ENCODE measurements around the gene PSMG4. TPM values are rescaled to one million over a fixed set of nuclear protein-coding genes. Genes with fewer than 3 reads are reported as not detected.

The PSMG4 gene
- polyA plus RNA-seq, 1 donor (not counting 4 experiments of a cell fraction or from before 2014, with no cell fraction given) = 16.3 TPM

- no peak overlapping the region for H3K4me3 ChIP-seq (ENCODE audit: control insufficient read depth in 2 of 3, extremely low read depth in 1 of 3, insufficient read depth in 2 of 3, low read depth in 1 of 3, low read length in 3 of 3)
- no peaks in the 10 kb centered on the region for H3K4me1 ChIP-seq (ENCODE audit: control insufficient read depth, extremely low read depth, insufficient read depth, low read length)
- H3K27me3 ChIP-seq (ENCODE audit: control insufficient read depth, extremely low read depth, insufficient read depth, low read length) = peaks cover 26% of the 10 kb centered on the region
- H3K4me2 ChIP-seq (ENCODE audit: control insufficient read depth, extremely low read depth, insufficient read depth, low read depth, low read length) = no peak overlapping the region
- H4K20me1 ChIP-seq (ENCODE audit: control insufficient read depth, extremely low read depth, insufficient read depth, low read length) = no peaks in the 10 kb centered on the region
- TF ChIP-seq, protein P1, sequence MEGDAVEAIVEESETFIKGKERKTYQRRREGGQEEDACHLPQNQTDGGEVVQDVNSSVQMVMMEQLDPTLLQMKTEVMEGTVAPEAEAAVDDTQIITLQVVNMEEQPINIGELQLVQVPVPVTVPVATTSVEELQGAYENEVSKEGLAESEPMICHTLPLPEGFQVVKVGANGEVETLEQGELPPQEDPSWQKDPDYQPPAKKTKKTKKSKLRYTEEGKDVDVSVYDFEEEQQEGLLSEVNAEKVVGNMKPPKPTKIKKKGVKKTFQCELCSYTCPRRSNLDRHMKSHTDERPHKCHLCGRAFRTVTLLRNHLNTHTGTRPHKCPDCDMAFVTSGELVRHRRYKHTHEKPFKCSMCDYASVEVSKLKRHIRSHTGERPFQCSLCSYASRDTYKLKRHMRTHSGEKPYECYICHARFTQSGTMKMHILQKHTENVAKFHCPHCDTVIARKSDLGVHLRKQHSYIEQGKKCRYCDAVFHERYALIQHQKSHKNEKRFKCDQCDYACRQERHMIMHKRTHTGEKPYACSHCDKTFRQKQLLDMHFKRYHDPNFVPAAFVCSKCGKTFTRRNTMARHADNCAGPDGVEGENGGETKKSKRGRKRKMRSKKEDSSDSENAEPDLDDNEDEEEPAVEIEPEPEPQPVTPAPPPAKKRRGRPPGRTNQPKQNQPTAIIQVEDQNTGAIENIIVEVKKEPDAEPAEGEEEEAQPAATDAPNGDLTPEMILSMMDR (optimal IDR thresholded peaks at IDR 0.05 in 1 of 3, IDR thresholded peaks at IDR 0.05 in 1 of 3, conservative IDR thresholded peaks at IDR 0.05 in 1 of 3; ENCODE audit: extremely low read depth in 1 of 3, insufficient read depth in 2 of 3, low read length in 3 of 3) = no peak
- no peak for TF ChIP-seq EZH2 (IDR thresholded peaks at IDR 0.05; ENCODE audit: low read length)
- no peak for FAIRE-seq
- H3K36me3 ChIP-seq (ENCODE audit: control insufficient read depth in 2 of 2, extremely low read depth in 1 of 2, insufficient read depth in 2 of 2, low read length in 2 of 2) = no peaks in the 10 kb centered on the region
- H3K9me3 ChIP-seq (ENCODE audit: control insufficient read depth, low read depth, low read length) = no peaks in the 10 kb centered on the region
- no peaks in the 10 kb centered on the region for H3K79me2 ChIP-seq (ENCODE audit: control insufficient read depth, insufficient read depth, low read length)
- no peak overlapping the region for H2AFZ ChIP-seq (ENCODE audit: control insufficient read depth, low read length)
- H3K27ac ChIP-seq (ENCODE audit: control insufficient read depth, insufficient read depth, low read length) = no peak overlapping the region
- dilution Hi-C loops (cut with MboI; ENCODE audit: extremely low pct_ligation_motif_present, low sequenced_read_pairs) = no loop called here
- H3K9me1 ChIP-seq (ENCODE audit: control insufficient read depth, extremely low read depth, insufficient read depth, low read length) = no peaks in the 10 kb centered on the region
- no peak for DNase-seq (ENCODE audit: low read depth, low spot score)
- no peak overlapping the region for H3K9ac ChIP-seq (ENCODE audit: control insufficient read depth, extremely low read depth, insufficient read depth, low read length)
Observed at GRCh38 chr6:3221578-3221977, 37.2 kb upstream of the PSMG4 start.

- no peak for DNase-seq (ENCODE audit: low read depth, low spot score)
- H3K4me2 ChIP-seq (ENCODE audit: control insufficient read depth, extremely low read depth, insufficient read depth, low read depth, low read length) = no peak overlapping the region
- H3K27me3 ChIP-seq (ENCODE audit: control insufficient read depth, extremely low read depth, insufficient read depth, low read length) = peaks cover 36% of the 10 kb centered on the region
- H3K4me1 ChIP-seq (ENCODE audit: control insufficient read depth, extremely low read depth, insufficient read depth, low read length) = peaks cover 9% of the 10 kb centered on the region
- H3K4me3 ChIP-seq (ENCODE audit: control insufficient read depth in 2 of 3, extremely low read depth in 1 of 3, insufficient read depth in 2 of 3, low read depth in 1 of 3, low read length in 3 of 3) = no peak overlapping the region
- no peaks in the 10 kb centered on the region for H3K9me1 ChIP-seq (ENCODE audit: control insufficient read depth, extremely low read depth, insufficient read depth, low read length)
- H4K20me1 ChIP-seq (ENCODE audit: control insufficient read depth, extremely low read depth, insufficient read depth, low read length) = no peaks in the 10 kb centered on the region
- no peak for FAIRE-seq
- no peaks in the 10 kb centered on the region for H3K9me3 ChIP-seq (ENCODE audit: control insufficient read depth, low read depth, low read length)
- dilution Hi-C loops (cut with MboI; ENCODE audit: extremely low pct_ligation_motif_present, low sequenced_read_pairs) = no loop called here
- H2AFZ ChIP-seq (ENCODE audit: control insufficient read depth, low read length) = no peak overlapping the region
- no peak overlapping the region for H3K9ac ChIP-seq (ENCODE audit: control insufficient read depth, extremely low read depth, insufficient read depth, low read length)
- TF ChIP-seq, protein P1 (optimal IDR thresholded peaks at IDR 0.05 in 1 of 3, IDR thresholded peaks at IDR 0.05 in 1 of 3, conservative IDR thresholded peaks at IDR 0.05 in 1 of 3; ENCODE audit: extremely low read depth in 1 of 3, insufficient read depth in 2 of 3, low read length in 3 of 3) = no peak
- no peak for TF ChIP-seq EZH2 (IDR thresholded peaks at IDR 0.05; ENCODE audit: low read length)
- H3K36me3 ChIP-seq (ENCODE audit: control insufficient read depth in 2 of 2, extremely low read depth in 1 of 2, insufficient read depth in 2 of 2, low read length in 2 of 2) = no peaks in the 10 kb centered on the region
- H3K27ac ChIP-seq (ENCODE audit: control insufficient read depth, insufficient read depth, low read length) = no peak overlapping the region
- no peaks in the 10 kb centered on the region for H3K79me2 ChIP-seq (ENCODE audit: control insufficient read depth, insufficient read depth, low read length)
Observed at GRCh38 chr6:3222506-3223038, 36.2 kb upstream of the PSMG4 start.
